Measurements from ENCODE around the gene TRAF7. TPM values are rescaled to one million over a fixed set of nuclear protein-coding genes. Genes with fewer than 3 reads are reported as not detected.

Gene TRAF7
- total RNA-seq, 2 donors from 2014 or later: 34.1 to 54.8 TPM

- Histone ChIP-seq H3K9me3 (no peaks in the 10 kb centered on the region), H3K27me3 (replicated peaks; ENCODE audit: insufficient read depth) (no peaks in the 10 kb centered on the region), H3K4me1 (ENCODE audit: control insufficient read depth in 1 of 2, low read depth in 2 of 2) (no peaks in the 10 kb centered on the region), H3K4me3 (no peak overlapping the region), H3K27ac (no peak overlapping the region), H3K36me3 (peaks cover 25% of the 10 kb centered on the region)
- no peak for ATAC-seq (ENCODE audit: insufficient number of reproducible peaks, low FRiP score, low read depth)
- TF ChIP-seq CTCF (IDR thresholded peaks at IDR 0.05): no peak
- no peak for DNase-seq (ENCODE audit: low spot score)
Measured at GRCh38 chr16:2179107-2179501, 23.5 kb downstream of the TRAF7 start.

GRCh38 chr16:2179576-2179975 lies 24.0 kb downstream of the TRAF7 start:
- DNase-seq (ENCODE audit: low spot score) (no peak), ATAC-seq (ENCODE audit: insufficient number of reproducible peaks, low FRiP score, low read depth) (no peak)
- no peaks in the 10 kb centered on the region for H3K9me3 ChIP-seq
- no peaks in the 10 kb centered on the region for H3K27me3 ChIP-seq (replicated peaks; ENCODE audit: insufficient read depth)
- peaks cover 22% of the 10 kb centered on the region for H3K36me3 ChIP-seq
- no peaks in the 10 kb centered on the region for H3K4me1 ChIP-seq (ENCODE audit: control insufficient read depth in 1 of 2, low read depth in 2 of 2)
- H3K4me3 ChIP-seq: no peak overlapping the region
- no peak for TF ChIP-seq CTCF (IDR thresholded peaks at IDR 0.05)
- H3K27ac ChIP-seq: no peak overlapping the region

- TF ChIP-seq CTCF (IDR thresholded peaks at IDR 0.05): no peak
- DNase-seq (ENCODE audit: low spot score): no peak
Measured at GRCh38 chr16:2180461-2180860, 24.9 kb downstream of the TRAF7 start.

GRCh38 chr16:2180962-2181923 lies 25.7 kb downstream of the TRAF7 start:
- TF ChIP-seq CTCF (IDR thresholded peaks at IDR 0.05): no peak
- H3K4me1 ChIP-seq (ENCODE audit: control insufficient read depth in 1 of 2, low read depth in 2 of 2): no peaks in the 10 kb centered on the region

More at GRCh38 chr16:2180461-2180860, 24.9 kb downstream of the TRAF7 start:
- no peak overlapping the region for H3K27ac ChIP-seq
- no peaks in the 10 kb centered on the region for H3K4me1 ChIP-seq (ENCODE audit: control insufficient read depth in 1 of 2, low read depth in 2 of 2)
- no peak overlapping the region for H3K4me3 ChIP-seq
- peaks cover 14% of the 10 kb centered on the region for H3K36me3 ChIP-seq
- no peaks in the 10 kb centered on the region for H3K27me3 ChIP-seq (replicated peaks; ENCODE audit: insufficient read depth)
- no peak for ATAC-seq (ENCODE audit: insufficient number of reproducible peaks, low FRiP score, low read depth)
- H3K9me3 ChIP-seq: no peaks in the 10 kb centered on the region

GRCh38 chr16:2181952-2182351 lies 26.4 kb downstream of the TRAF7 start:
- H3K27ac ChIP-seq: no peak overlapping the region
- H3K4me3 ChIP-seq: no peak overlapping the region
- DNase-seq (ENCODE audit: low spot score): no peak
- no peak for ATAC-seq (ENCODE audit: insufficient number of reproducible peaks, low FRiP score, low read depth)
- TF ChIP-seq CTCF (IDR thresholded peaks at IDR 0.05): no peak
- no peaks in the 10 kb centered on the region for H3K4me1 ChIP-seq (ENCODE audit: control insufficient read depth in 1 of 2, low read depth in 2 of 2)
- H3K36me3 ChIP-seq: peaks cover 4% of the 10 kb centered on the region
- no peaks in the 10 kb centered on the region for H3K9me3 ChIP-seq
- no peaks in the 10 kb centered on the region for H3K27me3 ChIP-seq (replicated peaks; ENCODE audit: insufficient read depth)

More at GRCh38 chr16:2180962-2181923, 25.7 kb downstream of the TRAF7 start:
- Histone ChIP-seq H3K27ac (no peak overlapping the region), H3K9me3 (no peaks in the 10 kb centered on the region), H3K4me3 (no peak overlapping the region), H3K27me3 (replicated peaks; ENCODE audit: insufficient read depth) (no peaks in the 10 kb centered on the region), H3K36me3 (peaks cover 7% of the 10 kb centered on the region)
- DNase-seq (ENCODE audit: low spot score): no peak
- ATAC-seq (ENCODE audit: insufficient number of reproducible peaks, low FRiP score, low read depth): no peak
